ENCODE data around the gene ICE2.
A peak's percentile ranks its signal among the peaks of the same experiment; 100 is the strongest.
"Not testable (repeated sequence)": the region's sequence is repeated elsewhere in the genome, so short reads cannot be mapped to it uniquely, and the experiment has no call there.

Gene ICE2

GRCh38 chr15:60410350-60410749 is 68.6 kb downstream of the ICE2 start:
- not testable (repeated sequence) for DNase-seq (ENCODE audit: low read depth in 1 of 2, low spot score in 1 of 2)

- DNase-seq (ENCODE audit: low read depth in 1 of 2, low spot score in 1 of 2): no peak
Measured at GRCh38 chr15:60408463-60408981, 70.4 kb downstream of the ICE2 start.

DNA sequence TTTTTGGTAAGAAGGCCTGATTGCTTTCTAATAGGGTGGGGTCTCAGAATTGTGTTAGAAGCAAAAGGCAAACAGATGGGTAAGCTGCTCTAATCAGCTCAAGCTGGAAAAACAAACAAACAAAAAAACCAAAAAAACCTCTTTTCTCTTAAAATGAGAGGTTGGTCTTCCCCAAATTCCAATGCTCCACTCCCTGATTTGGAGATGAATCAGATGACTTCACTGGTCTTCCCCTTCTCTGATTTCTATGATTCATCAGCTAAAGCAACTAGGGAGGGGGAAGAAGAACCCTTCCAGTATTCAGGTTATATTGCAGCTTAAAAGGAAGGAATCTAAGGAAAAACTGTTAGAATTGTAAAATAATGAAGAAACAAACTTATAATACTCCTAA is 71.5 kb downstream of the ICE2 start:
- no peak for DNase-seq (ENCODE audit: low read depth in 1 of 2, low spot score in 1 of 2)

- no peak for DNase-seq (ENCODE audit: low read depth in 1 of 2, low spot score in 1 of 2)
Measured at GRCh38 chr15:60406513-60407414, 72.2 kb downstream of the ICE2 start.

GRCh38 chr15:60405399-60405798 is 73.5 kb downstream of the ICE2 start:
- DNase-seq (ENCODE audit: low read depth in 1 of 2, low spot score in 1 of 2): no peak

- DNase-seq (ENCODE audit: low read depth in 1 of 2, low spot score in 1 of 2): not testable (repeated sequence)
Measured at GRCh38 chr15:60404351-60404750, 74.6 kb downstream of the ICE2 start.

DNA sequence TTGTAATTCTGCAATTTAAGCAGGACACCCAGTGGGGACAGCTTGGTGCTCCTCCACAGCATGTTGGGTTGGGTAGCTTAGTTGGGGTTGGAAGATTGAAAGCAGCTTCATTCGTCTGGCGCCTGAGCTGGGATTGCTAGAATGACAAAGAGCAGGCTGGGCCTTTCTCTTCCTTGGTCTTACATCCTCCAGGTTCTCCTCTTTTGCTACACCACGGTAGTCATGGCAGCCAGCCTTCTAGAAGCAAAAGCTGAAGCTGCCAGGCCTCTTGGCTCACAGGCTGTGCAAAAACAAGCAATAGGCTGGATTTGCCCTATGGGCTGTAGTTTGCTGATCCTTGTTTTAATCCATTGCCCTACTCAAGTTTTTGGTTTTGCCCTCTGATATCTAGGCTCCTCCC is 78.0 kb downstream of the ICE2 start:
- no peak for DNase-seq (ENCODE audit: low read depth in 1 of 2, low spot score in 1 of 2)

DNA sequence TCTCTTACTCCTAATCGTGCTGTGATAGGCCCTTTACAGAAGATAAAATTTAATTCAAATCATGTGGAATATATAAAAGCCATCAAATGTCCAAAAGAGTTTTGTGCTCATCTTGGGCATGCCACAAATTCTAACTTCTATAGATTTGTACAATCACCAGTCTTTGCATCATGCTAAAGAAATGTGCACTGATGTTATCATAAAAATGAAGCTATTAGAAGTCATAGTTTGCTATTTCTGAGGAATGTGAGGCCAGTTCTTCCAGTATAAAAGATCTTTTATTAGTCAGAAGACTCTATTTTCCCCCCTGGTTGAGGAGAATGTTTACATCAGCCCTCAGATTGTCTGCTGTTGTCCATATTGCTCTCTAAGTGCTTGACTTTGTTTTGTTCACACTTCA is 79.0 kb downstream of the ICE2 start:
- no peak for DNase-seq (ENCODE audit: low read depth in 1 of 2, low spot score in 1 of 2)

- no peak for DNase-seq (ENCODE audit: low read depth in 1 of 2, low spot score in 1 of 2)
Measured at GRCh38 chr15:60399246-60399915, 79.6 kb downstream of the ICE2 start.

DNA sequence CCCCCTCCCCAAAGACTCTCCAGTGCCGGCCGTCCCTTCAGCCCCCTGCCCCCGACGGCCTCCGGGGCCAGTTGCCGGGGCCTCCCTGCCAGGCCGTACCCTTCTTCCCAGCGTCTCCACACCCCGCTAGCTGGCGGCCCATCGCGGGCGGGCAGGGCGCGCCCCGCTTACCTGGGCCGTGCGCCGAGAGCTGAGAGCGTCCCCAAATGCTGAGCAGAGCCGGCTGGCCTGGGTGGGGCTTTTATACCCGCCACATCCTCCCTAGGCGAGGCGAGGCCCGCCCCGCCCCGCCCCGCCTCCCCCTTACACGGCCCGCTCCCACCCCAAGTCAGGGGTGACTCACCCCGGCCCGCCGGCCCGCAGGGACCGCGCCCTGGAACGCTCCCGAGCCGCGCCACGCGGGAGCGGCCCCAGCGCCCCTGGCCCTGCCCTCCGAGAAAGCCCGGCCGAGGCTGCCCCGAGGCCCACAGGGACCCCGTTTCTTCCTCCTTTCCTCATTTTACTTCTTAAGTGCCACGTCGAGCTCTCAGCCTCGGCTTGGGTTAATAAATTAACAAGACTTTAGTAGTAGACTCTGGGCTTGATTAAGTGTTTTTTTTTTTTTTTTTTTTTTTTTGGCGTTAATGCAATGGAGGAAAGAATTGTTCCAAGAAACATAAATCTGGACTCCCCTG is 81.0 kb downstream of the ICE2 start, which contains the start of gene ANXA2:
ANXA2 (minus strand) TSS at position 215 of the 674 bp plus-strand sequence. CDS start 11,911 bp downstream, outside the sequence.
- peak; percentile 68 to 74 for DNase-seq (ENCODE audit: low read depth in 1 of 2, low spot score in 1 of 2)

DNA sequence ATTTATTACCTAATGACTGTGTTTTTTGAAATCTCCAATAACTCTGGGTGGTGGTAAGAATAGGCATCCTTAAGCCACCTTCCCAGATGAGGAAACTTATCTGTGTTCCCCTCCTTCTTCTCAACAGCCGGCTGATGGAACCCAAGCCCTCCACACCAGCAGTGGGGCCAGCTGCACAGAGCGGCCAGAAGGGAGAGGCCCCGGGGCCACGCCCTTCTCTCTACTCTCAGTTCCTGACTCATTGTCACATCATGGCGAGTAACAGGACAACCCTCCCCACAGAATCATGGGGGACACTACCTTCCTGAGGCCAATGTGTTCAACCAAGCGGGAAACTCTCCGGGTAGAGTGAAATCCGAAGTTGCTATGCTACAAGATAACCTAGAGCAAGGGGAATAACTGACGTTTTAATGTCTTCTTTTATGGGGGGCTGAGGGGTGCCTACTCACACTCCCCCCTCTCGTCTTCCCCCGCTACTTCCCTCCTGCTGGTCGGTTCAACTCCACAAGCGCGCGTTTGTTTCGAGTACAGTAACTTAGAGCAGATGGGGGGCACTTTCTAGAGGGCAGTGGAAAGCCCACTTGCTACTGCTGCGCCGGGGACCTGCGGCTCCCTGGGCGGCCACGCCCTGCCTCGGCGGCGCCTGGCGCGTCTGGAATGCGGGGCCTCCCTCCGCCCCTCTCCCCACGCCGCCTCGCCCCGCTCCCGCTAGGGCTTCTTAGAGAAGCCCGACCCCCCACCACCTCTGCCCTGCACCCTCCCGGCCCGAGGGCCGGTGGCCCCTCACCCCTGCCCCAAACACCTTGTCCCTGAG is 81.8 kb downstream of the ICE2 start:
- DNase-seq (ENCODE audit: low read depth in 1 of 2, low spot score in 1 of 2): peak; percentile 14 to 36

- DNase-seq (ENCODE audit: low read depth in 1 of 2, low spot score in 1 of 2): no peak
Measured at GRCh38 chr15:60396560-60396957, 82.4 kb downstream of the ICE2 start.

DNA sequence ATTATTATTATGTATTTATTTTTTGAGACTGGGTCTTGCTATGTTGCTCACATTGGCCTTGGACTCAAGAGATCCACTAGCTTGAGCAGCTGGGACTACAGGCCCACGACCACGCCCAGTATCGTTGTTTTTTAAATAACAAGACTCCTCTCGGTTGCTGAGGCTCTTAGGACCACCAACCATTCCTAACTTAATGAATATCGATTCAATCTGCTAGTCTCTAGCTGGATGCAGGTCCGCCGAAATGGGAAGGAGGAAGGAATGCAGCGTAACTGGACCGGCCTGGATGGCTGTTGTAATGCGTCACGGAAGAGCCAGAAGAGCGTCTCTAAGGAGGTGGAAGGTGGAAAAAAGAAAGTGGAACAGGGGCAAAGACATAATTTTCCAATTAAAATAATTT is 82.8 kb downstream of the ICE2 start:
- no peak for DNase-seq (ENCODE audit: low read depth in 1 of 2, low spot score in 1 of 2)

DNA sequence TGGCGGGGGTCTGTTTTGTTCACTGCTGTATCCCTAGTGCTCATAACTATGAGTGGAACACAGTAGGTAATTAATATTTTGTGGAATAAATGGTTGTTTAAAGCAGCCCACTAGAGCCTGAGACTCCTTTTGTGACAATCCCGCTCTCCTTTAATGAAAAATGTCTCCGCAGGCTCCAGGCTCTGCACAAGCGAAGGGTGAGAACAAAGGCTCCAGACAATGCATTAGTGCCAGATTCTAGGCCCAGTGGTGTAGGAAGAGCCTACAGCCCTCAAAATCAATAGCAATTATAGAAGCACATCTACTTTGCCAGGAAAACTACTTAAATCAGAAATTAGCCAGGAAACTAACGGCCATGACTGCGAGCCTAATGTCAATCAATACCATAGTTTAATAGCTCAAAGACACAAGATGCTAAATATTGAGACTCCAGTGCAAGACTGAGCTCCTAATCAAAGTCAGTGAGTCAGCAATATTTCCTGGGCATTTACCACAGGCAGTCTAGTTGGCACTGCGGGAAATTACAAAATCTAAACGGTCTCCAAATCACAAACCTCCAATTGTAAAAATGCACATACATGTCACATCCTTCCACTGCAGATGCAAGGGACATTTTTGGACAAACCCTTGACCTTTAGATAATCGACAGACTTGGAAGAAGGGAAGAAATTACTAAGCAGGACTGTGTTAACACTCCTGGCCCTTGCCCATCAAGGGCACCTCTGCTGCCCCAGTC is 83.5 kb downstream of the ICE2 start:
- no peak for DNase-seq (ENCODE audit: low read depth in 1 of 2, low spot score in 1 of 2)

DNA sequence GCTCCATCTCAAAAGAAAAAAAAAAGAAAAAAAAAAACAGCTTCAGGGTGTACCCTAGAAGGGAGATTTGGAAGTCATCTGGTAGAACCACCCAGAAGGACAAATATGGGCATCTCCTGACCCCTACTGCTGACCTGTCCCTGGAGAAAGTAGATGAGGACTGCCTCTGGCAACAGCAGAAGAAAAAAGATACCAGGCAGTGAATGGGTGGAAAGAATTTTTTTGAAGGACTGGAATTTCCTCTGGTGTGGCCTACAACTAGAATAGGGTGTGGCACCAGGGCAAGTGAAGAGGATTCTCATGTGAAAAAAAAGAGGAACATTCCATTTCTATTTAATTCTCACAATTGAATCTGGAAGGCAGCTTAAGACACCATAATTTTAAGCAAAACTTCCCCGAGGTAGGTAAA is 84.2 kb downstream of the ICE2 start:
- no peak for DNase-seq (ENCODE audit: low read depth in 1 of 2, low spot score in 1 of 2)

GRCh38 chr15:60392986-60393790 is 85.8 kb downstream of the ICE2 start:
- no peak for DNase-seq (ENCODE audit: low read depth in 1 of 2, low spot score in 1 of 2)

GRCh38 chr15:60392601-60392985 is 86.3 kb downstream of the ICE2 start:
- no peak for DNase-seq (ENCODE audit: low read depth in 1 of 2, low spot score in 1 of 2)

DNA sequence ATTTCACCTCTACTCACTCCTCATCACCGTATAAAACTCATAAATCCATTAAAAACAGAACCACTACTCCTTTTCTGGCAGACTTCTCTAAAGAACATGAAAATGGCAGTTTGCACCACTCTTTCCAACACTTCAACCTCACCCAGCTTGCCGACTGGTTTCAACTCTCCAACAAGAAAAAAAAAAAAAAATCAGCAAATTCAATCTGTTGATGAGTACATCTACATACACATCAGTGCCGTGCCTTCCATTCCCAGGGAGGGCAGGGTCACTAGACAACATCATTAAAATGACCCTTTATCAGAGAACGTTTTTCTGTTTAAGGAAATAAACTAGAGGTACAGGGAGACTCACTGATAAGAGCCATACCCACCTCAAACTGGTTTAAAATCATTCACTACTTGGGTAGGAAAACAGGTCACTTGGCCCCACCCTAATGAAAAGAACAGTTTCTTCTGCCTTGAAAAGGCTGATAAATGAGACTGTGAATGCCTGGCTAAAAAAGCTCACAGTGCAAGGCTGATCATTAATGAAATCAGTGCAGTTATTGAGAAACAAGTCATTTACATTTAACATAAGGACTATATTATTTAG is 87.1 kb downstream of the ICE2 start:
- no peak for DNase-seq (ENCODE audit: low read depth in 1 of 2, low spot score in 1 of 2)
